Measurements from ENCODE around the gene VASP. TPM values are rescaled to one million over a fixed set of nuclear protein-coding genes. Genes with fewer than 3 reads are reported as not detected.

Gene VASP
- polyA plus RNA-seq, 1 donor = 60.4 TPM

GRCh38 chr19:45484273-45484945 lies 22.9 kb upstream of the VASP start:
- Histone ChIP-seq H3K4me3 (ENCODE audit: low read length) (no peak overlapping the region), H3K4me1 (ENCODE audit: control insufficient read depth, insufficient read depth, low read length) (no peaks in the 10 kb centered on the region), H3K36me3 (ENCODE audit: control insufficient read depth, insufficient read depth, low read length) (no peaks in the 10 kb centered on the region), H3K27ac (ENCODE audit: low read length) (no peak overlapping the region), H3K9me3 (ENCODE audit: control insufficient read depth, low read depth, low read length) (no peaks in the 10 kb centered on the region), H3K27me3 (ENCODE audit: control insufficient read depth, insufficient read depth, low read length) (no peaks in the 10 kb centered on the region)
- 100% methylated on average over 1 of the region's 13 CpGs for WGBS (ENCODE audit: insufficient coverage, low lambda C conversion rate)
- DNase-seq = no peak

- no CpG with 5 or more reads among the region's 35 CpGs for WGBS (ENCODE audit: insufficient coverage, low lambda C conversion rate)
- no peak overlapping the region for H3K27ac ChIP-seq (ENCODE audit: low read length)
- H3K27me3 ChIP-seq (ENCODE audit: control insufficient read depth, insufficient read depth, low read length) = no peaks in the 10 kb centered on the region
- no peaks in the 10 kb centered on the region for H3K9me3 ChIP-seq (ENCODE audit: control insufficient read depth, low read depth, low read length)
- H3K4me1 ChIP-seq (ENCODE audit: control insufficient read depth, insufficient read depth, low read length) = no peaks in the 10 kb centered on the region
- H3K36me3 ChIP-seq (ENCODE audit: control insufficient read depth, insufficient read depth, low read length) = no peaks in the 10 kb centered on the region
- DNase-seq = peak; percentile 89 to 94
- peak overlapping the region; percentile 48 for H3K4me3 ChIP-seq (ENCODE audit: low read length)
Measured at GRCh38 chr19:45485305-45486077, 21.8 kb upstream of the VASP start.

- Histone ChIP-seq H3K27me3 (ENCODE audit: control insufficient read depth, insufficient read depth, low read length) (peaks cover 5% of the 10 kb centered on the region), H3K36me3 (ENCODE audit: control insufficient read depth, insufficient read depth, low read length) (no peaks in the 10 kb centered on the region), H3K4me3 (ENCODE audit: low read length) (no peak overlapping the region), H3K9me3 (ENCODE audit: control insufficient read depth, low read depth, low read length) (peaks cover 3% of the 10 kb centered on the region), H3K27ac (ENCODE audit: low read length) (no peak overlapping the region), H3K4me1 (ENCODE audit: control insufficient read depth, insufficient read depth, low read length) (peaks cover 3% of the 10 kb centered on the region)
- DNase-seq = no peak
- WGBS (ENCODE audit: insufficient coverage, low lambda C conversion rate) = no CpG with 5 or more reads among the region's 15 CpGs
Measured at GRCh38 chr19:45488708-45489107, 18.6 kb upstream of the VASP start.

- Histone ChIP-seq H3K4me3 (ENCODE audit: low read length) (no peak overlapping the region), H3K27me3 (ENCODE audit: control insufficient read depth, insufficient read depth, low read length) (peaks cover 6% of the 10 kb centered on the region), H3K4me1 (ENCODE audit: control insufficient read depth, insufficient read depth, low read length) (peaks cover 3% of the 10 kb centered on the region), H3K36me3 (ENCODE audit: control insufficient read depth, insufficient read depth, low read length) (no peaks in the 10 kb centered on the region), H3K9me3 (ENCODE audit: control insufficient read depth, low read depth, low read length) (peaks cover 3% of the 10 kb centered on the region), H3K27ac (ENCODE audit: low read length) (no peak overlapping the region)
- no peak for DNase-seq
- WGBS (ENCODE audit: insufficient coverage, low lambda C conversion rate) = 80% methylated on average over 1 of the region's 20 CpGs
Measured at GRCh38 chr19:45489216-45489855, 17.9 kb upstream of the VASP start.

GRCh38 chr19:45492137-45492626 lies 15.1 kb upstream of the VASP start:
- peaks cover 31% of the 10 kb centered on the region for H3K27me3 ChIP-seq (ENCODE audit: control insufficient read depth, insufficient read depth, low read length)
- WGBS (ENCODE audit: insufficient coverage, low lambda C conversion rate) = no CpG with 5 or more reads among the region's 5 CpGs
- H3K36me3 ChIP-seq (ENCODE audit: control insufficient read depth, insufficient read depth, low read length) = no peaks in the 10 kb centered on the region
- H3K27ac ChIP-seq (ENCODE audit: low read length) = no peak overlapping the region
- H3K9me3 ChIP-seq (ENCODE audit: control insufficient read depth, low read depth, low read length) = peaks cover 6% of the 10 kb centered on the region
- H3K4me3 ChIP-seq (ENCODE audit: low read length) = no peak overlapping the region
- DNase-seq = no peak
- peaks cover 10% of the 10 kb centered on the region for H3K4me1 ChIP-seq (ENCODE audit: control insufficient read depth, insufficient read depth, low read length)

- Histone ChIP-seq H3K27ac (ENCODE audit: low read length) (peak overlapping the region; percentile 11), H3K4me1 (ENCODE audit: control insufficient read depth, insufficient read depth, low read length) (peaks cover 13% of the 10 kb centered on the region), H3K9me3 (ENCODE audit: control insufficient read depth, low read depth, low read length) (peaks cover 6% of the 10 kb centered on the region), H3K36me3 (ENCODE audit: control insufficient read depth, insufficient read depth, low read length) (no peaks in the 10 kb centered on the region), H3K27me3 (ENCODE audit: control insufficient read depth, insufficient read depth, low read length) (peaks cover 38% of the 10 kb centered on the region), H3K4me3 (ENCODE audit: low read length) (peak overlapping the region; percentile 46)
- peak in 1 of 2 donors; percentile 52 for DNase-seq
- WGBS (ENCODE audit: insufficient coverage, low lambda C conversion rate) = 30% methylated on average over 2 of the region's 32 CpGs
Measured at GRCh38 chr19:45492627-45493470, 14.4 kb upstream of the VASP start.

GRCh38 chr19:45494261-45494916 lies 12.9 kb upstream of the VASP start:
- no peak for DNase-seq
- Histone ChIP-seq H3K27me3 (ENCODE audit: control insufficient read depth, insufficient read depth, low read length) (peaks cover 53% of the 10 kb centered on the region), H3K36me3 (ENCODE audit: control insufficient read depth, insufficient read depth, low read length) (no peaks in the 10 kb centered on the region), H3K4me3 (ENCODE audit: low read length) (no peak overlapping the region), H3K9me3 (ENCODE audit: control insufficient read depth, low read depth, low read length) (peaks cover 18% of the 10 kb centered on the region), H3K27ac (ENCODE audit: low read length) (no peak overlapping the region), H3K4me1 (ENCODE audit: control insufficient read depth, insufficient read depth, low read length) (peaks cover 23% of the 10 kb centered on the region)
- no CpG with 5 or more reads among the region's 39 CpGs for WGBS (ENCODE audit: insufficient coverage, low lambda C conversion rate)

- Histone ChIP-seq H3K4me1 (ENCODE audit: control insufficient read depth, insufficient read depth, low read length) (peaks cover 27% of the 10 kb centered on the region), H3K4me3 (ENCODE audit: low read length) (no peak overlapping the region), H3K9me3 (ENCODE audit: control insufficient read depth, low read depth, low read length) (peaks cover 20% of the 10 kb centered on the region), H3K27me3 (ENCODE audit: control insufficient read depth, insufficient read depth, low read length) (peaks cover 59% of the 10 kb centered on the region), H3K27ac (ENCODE audit: low read length) (no peak overlapping the region), H3K36me3 (ENCODE audit: control insufficient read depth, insufficient read depth, low read length) (no peaks in the 10 kb centered on the region)
- no peak for DNase-seq
- 79% methylated on average over 2 of the region's 5 CpGs for WGBS (ENCODE audit: insufficient coverage, low lambda C conversion rate)
Measured at GRCh38 chr19:45495178-45495577, 12.1 kb upstream of the VASP start.

- Histone ChIP-seq H3K36me3 (ENCODE audit: control insufficient read depth, insufficient read depth, low read length) (no peaks in the 10 kb centered on the region), H3K4me3 (ENCODE audit: low read length) (peak overlapping the region; percentile 67), H3K4me1 (ENCODE audit: control insufficient read depth, insufficient read depth, low read length) (peaks cover 27% of the 10 kb centered on the region), H3K27ac (ENCODE audit: low read length) (no peak overlapping the region), H3K9me3 (ENCODE audit: control insufficient read depth, low read depth, low read length) (peaks cover 20% of the 10 kb centered on the region), H3K27me3 (ENCODE audit: control insufficient read depth, insufficient read depth, low read length) (peaks cover 63% of the 10 kb centered on the region)
- peak in 1 of 2 donors; percentile 49 for DNase-seq
- no CpG with 5 or more reads among the region's 54 CpGs for WGBS (ENCODE audit: insufficient coverage, low lambda C conversion rate)
Measured at GRCh38 chr19:45496349-45496953, 10.8 kb upstream of the VASP start.

Measured in large intestine (tissue), 3 donors.